Spleen (tissue), 7 donors: ENCODE results near the gene KCNG1.

Source experiments
- POLR2A ChIP-seq, 3 donors: fragments of 450-650 bp; IDR thresholded peaks; one replicate each; pipeline ENCODE4 v1.5.1; 2017; ENCODE audit warnings: antibody characterized with exemption in 3 of 3, mild to moderate bottlenecking in 1 of 3
- POLR2AphosphoS5 ChIP-seq, 3 donors: sonication (generic); formaldehyde crosslinking; IDR thresholded peaks; one replicate each; pipeline ENCODE4 v1.5.1; 2017; ENCODE audit warnings: antibody characterized with exemption in 3 of 3
- TF ChIP-seq, protein P1 (sequence below), 11 experiments: fragments of 200-600 bp in 7 of 11; fragments of 450-650 bp in 4 of 11; sonication (generic) in 4 of 11; IDR thresholded peaks in 8 of 11; conservative IDR thresholded peaks in 3 of 11; 1 replicate in 7 of 11; 2 replicates in 4 of 11; pipeline versions ENCODE4 v1.4.0 to v1.8.0; 2016 to 2021; ENCODE audit warnings: antibody characterized with exemption in 11 of 11, inconsistent platforms in 4 of 11, mild to moderate bottlenecking in 1 of 11
- donor health status: DM: no; HTN: no; CAD: no; lungs with moderate emphysema.
- donor health status: DM: no; HTN: no; CAD: no.
- donor health status: DM: no; HTN: no; CAD: no.

DNA sequence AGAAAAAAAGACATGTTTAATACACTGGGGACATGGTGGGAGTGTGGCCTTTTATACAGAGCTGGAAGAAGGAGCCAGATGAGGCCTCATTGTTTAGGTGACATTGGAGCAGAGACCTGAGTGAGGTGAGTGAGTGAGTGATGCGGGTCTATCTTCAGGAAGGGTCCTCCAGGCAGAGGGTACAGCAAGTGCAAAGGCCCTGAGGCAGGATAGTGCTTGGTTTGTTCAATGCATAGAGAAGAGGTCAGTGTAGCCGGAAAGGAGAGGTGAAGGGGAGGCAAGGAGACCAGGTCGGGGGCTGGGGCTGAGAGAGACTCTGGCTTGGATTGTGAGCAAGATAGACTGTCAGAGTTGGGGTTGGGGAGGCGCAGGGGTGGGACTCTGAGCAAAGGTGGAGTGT lies 23.6 kb downstream of the KCNG1 start:
- TF ChIP-seq, protein P1, sequence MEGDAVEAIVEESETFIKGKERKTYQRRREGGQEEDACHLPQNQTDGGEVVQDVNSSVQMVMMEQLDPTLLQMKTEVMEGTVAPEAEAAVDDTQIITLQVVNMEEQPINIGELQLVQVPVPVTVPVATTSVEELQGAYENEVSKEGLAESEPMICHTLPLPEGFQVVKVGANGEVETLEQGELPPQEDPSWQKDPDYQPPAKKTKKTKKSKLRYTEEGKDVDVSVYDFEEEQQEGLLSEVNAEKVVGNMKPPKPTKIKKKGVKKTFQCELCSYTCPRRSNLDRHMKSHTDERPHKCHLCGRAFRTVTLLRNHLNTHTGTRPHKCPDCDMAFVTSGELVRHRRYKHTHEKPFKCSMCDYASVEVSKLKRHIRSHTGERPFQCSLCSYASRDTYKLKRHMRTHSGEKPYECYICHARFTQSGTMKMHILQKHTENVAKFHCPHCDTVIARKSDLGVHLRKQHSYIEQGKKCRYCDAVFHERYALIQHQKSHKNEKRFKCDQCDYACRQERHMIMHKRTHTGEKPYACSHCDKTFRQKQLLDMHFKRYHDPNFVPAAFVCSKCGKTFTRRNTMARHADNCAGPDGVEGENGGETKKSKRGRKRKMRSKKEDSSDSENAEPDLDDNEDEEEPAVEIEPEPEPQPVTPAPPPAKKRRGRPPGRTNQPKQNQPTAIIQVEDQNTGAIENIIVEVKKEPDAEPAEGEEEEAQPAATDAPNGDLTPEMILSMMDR (IDR thresholded peaks at IDR 0.05 in 8 of 11, conservative IDR thresholded peaks at IDR 0.05 in 3 of 11): no peak
- TF ChIP-seq POLR2A (IDR thresholded peaks at IDR 0.05) (no peak), POLR2AphosphoS5 (IDR thresholded peaks at IDR 0.05) (no peak)
